VCaP (cell line): Measurements from ENCODE around the gene AP4B1.

Experiments
- H3K27ac ChIP-seq: fragments of 450-650 bp; 2 replicates; pipeline ENCODE4 v1.5.1; 2017
- TF ChIP-seq, protein P1 (sequence below): fragments of 450-650 bp; conservative IDR thresholded peaks from 2 replicates; pipeline ENCODE4 v1.5.1; 2017; ENCODE audit warnings: mild to moderate bottlenecking, moderate library complexity

AP4B1 gene

DNA sequence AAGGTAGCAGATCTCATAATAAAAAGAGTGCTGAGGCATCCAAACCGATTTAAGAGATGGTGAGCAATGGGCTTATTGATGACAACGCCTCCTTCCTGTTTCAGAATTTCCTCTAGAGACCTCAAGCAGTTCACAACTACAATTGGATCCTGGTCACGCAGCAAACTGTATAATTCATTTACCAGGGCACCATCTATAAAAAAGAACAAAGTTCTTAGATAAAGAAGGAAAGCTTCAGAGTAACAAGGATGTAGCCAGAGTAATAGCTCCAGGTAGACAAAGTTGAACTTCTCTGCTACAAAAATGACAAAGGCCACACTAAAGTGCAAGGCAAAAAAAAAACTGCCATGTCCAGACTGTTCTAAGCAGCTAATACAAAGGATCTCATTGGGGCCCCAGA lies 3.4 kb downstream of the AP4B1 start:
- TF ChIP-seq, protein P1, sequence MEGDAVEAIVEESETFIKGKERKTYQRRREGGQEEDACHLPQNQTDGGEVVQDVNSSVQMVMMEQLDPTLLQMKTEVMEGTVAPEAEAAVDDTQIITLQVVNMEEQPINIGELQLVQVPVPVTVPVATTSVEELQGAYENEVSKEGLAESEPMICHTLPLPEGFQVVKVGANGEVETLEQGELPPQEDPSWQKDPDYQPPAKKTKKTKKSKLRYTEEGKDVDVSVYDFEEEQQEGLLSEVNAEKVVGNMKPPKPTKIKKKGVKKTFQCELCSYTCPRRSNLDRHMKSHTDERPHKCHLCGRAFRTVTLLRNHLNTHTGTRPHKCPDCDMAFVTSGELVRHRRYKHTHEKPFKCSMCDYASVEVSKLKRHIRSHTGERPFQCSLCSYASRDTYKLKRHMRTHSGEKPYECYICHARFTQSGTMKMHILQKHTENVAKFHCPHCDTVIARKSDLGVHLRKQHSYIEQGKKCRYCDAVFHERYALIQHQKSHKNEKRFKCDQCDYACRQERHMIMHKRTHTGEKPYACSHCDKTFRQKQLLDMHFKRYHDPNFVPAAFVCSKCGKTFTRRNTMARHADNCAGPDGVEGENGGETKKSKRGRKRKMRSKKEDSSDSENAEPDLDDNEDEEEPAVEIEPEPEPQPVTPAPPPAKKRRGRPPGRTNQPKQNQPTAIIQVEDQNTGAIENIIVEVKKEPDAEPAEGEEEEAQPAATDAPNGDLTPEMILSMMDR = no peak
- no peak overlapping the region for H3K27ac ChIP-seq

DNA sequence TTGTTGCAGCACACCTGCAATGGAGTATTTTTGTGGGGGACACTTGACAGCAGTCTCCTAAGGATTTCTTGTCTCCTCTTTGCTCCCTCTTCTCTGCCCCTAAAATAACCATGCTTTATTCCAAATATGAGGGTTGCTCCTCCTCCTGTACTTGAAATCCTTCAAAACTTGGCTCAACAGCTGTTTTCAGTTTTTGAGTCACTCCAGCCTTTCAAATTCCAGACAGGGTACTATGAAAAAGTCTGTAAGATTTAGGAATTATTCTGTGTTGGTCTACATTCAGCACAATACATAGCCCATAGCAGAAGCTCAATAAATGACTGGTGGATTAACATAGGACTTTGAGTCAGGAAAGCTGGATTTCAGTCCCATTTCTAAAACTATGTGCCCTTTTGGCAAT lies 5.5 kb downstream of the AP4B1 start:
- TF ChIP-seq, protein P1 = no peak
- H3K27ac ChIP-seq = no peak overlapping the region

DNA sequence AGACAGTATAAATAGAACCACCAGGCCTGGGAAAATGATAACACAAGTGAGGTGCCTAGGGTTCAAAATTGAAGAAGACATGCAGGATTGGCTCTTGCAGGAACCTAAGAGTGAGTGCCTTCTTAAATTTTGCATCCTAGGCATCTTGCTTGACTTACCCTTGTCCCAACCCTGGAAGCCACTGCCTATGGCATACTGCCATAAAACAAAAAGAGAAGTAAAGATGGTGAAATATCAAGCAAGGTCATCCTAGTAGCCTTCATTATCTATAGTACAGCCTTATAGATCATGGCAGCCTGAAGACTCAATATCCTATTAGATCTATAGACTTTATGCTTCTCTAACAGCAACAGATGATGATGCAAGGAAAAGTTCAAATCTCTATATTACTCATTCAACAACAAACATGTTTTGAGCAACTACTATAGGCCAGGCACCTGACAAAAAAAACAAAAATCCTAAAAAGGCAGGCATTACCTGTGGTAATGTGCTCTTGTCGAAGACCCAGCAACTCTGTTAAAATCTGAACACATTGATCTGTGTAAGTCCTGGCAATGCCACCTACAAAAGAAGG lies 6.3 kb downstream of the AP4B1 start:
- no peak overlapping the region for H3K27ac ChIP-seq
- TF ChIP-seq, protein P1 = no peak

DNA sequence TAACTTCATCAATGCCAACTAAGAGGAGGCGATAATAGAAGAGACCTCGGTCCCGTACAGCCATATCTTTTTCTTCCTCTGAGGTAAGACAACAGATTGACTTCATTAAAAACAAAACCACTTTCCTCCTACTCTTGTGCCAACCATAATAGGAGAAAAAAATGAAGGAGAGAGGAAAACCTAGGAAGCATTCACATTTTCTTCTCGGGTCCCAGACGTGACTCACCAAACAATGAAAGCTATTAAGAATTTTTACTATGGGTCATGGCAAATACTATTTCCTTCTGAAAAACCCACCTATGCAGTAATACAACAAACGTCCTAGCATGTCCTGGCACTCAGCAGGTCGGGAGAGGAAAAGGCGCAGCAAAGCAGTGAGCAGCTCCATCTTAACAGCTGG lies 8.6 kb downstream of the AP4B1 start:
- H3K27ac ChIP-seq = no peak overlapping the region
- TF ChIP-seq, protein P1 = no peak

DNA sequence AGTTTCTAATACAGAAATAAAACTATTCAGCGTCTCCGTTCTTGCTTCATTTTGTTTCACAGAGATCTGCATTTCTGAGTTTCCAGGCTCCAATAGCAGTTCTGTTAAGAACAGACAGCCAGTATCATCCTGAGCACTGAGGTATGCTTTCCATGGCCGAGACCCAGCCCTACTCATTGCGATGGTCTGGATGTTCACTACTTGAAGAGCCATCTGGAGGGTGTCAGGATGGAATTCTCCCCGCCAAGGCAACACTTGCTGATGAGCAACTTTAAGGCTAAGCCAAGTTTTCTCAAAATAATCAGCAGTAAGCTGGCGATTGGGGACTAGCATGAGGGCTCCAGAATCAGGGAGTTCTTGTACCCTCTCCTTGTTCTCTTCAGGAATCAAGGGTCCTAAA lies 9.5 kb downstream of the AP4B1 start:
- TF ChIP-seq, protein P1 = no peak
- H3K27ac ChIP-seq = no peak overlapping the region

DNA sequence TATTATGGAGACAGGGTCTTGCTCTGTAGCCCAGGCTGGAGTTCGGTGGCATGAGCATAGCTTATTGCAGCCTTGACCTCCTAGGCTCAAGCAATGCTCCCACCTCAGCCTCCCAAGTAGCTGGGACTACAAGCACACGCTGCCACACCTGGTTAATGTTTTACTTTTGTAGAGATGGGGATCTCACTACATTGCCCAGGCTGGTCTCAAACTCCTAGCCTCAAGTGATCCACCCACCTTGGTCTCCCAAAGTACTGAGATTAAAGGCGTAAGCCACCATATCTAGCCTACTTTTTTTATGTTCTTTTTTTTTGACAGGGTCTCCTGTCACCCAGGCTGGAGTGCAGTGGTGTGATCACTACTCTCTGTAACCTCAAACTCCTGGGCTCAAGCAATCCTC lies 11.3 kb downstream of the AP4B1 start:
- TF ChIP-seq, protein P1 = no peak
- no peak overlapping the region for H3K27ac ChIP-seq

DNA sequence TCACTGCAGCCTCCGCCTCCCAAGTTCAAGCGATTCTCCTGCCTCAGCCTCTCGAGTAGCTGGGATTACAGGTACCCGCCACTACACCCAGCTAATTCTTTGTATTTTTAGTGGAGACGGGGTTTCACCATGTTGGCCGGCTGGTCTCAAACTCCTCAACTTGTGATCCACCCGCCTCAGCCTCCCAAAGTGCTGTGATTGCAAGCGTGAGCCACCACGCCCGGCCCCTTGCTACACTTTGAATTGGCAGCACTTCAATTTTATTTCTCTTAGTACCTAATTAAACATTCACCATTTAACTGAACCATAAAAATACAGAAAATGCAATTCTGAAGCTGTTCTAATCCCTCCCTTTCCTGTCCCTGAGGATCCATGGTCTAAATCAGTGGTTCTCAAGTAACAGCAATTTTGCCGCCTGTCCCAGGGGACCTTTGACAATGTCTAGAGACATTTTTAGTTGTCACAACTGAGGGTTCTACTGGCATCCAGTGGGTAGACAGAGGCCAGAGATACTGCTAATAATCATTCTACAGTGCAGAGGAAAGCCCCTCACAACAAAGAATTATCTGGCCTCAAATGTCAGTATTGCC lies 12.9 kb downstream of the AP4B1 start:
- H3K27ac ChIP-seq = no peak overlapping the region
- TF ChIP-seq, protein P1 = no peak
